WI38 (cell line): ENCODE results near the gene B3GNT5.

ENCODE experiments used
- H3K4me3 ChIP-seq: 2 replicates; pipeline ENCODE4 v1.5.1; 2011; ENCODE audit warnings: low read depth, mild to moderate bottlenecking, control low read depth, low read length
- CTCF ChIP-seq: IDR thresholded peaks from 2 replicates; pipeline ENCODE4 v1.5.1; 2012; ENCODE audit warnings: low read depth, mild to moderate bottlenecking, control low read depth, low read length

The B3GNT5 gene

DNA sequence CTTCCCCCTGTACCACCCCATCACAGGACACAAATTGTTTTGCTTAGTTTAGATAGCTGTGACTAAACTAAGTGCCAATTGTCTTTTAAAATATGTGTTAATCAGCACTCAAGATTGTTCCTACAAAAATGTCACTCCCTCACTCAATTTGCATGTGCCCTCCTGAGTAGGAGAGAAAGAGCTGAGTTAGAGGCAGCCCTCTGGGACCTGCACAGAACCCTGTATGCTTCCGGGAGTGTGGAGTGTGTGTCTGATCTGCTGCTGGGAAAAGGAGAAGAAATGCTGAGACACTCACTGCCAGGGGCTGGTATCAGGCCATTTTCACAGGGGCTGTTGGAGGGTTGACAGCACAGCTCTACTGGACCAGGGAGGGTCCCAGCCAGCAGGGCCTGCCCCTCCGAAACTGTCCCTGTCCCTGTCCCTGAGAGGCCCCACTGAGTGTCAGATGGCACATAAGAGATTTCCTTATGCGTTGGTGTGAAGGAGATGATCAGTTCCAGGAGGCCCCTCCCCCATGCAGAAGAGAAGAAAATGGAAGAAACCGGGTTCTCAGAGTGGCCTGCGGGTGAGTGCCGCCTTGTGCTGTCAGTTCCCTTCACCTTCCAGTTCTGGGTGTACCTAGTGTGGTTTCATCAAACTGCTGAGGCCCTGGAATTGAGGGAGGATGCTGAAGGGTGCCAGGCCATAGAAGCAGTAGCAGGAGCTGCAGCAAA, 3.9 kb upstream of the B3GNT5 start:
- no peak overlapping the region for H3K4me3 ChIP-seq
- TF ChIP-seq CTCF, result no peak

DNA sequence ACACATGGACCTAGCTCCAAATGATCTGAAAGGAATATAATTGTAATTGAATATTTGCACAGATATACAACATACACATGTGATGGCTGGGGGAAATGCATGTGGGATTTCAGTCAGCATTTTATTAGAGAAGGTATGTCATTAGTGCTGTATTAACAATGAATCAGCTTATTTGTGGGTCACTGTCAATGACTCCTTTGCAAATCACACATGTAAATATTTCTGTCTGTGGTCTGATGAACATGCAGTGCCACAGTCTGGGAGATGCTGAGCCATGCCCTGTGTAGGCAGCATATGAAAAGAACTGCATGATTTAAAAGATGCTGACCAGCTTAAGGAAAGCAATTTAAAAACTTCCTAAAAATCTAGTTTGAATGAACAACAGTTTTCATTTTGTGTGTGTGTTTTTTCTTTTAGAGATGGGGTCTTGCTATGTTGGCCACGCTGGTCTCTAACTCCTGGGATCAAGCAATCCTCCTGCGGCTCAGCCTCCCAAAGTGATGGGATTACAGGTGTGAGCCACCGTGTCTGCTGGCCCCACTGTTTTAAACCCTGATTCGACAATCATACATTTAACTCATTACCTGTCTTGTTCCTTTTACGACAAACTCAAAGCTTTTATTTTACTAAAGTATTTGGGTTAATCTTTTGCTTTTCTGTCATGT, 803 bp upstream of the B3GNT5 start:
- H3K4me3 ChIP-seq, result no peak overlapping the region
- TF ChIP-seq CTCF, result no peak

DNA sequence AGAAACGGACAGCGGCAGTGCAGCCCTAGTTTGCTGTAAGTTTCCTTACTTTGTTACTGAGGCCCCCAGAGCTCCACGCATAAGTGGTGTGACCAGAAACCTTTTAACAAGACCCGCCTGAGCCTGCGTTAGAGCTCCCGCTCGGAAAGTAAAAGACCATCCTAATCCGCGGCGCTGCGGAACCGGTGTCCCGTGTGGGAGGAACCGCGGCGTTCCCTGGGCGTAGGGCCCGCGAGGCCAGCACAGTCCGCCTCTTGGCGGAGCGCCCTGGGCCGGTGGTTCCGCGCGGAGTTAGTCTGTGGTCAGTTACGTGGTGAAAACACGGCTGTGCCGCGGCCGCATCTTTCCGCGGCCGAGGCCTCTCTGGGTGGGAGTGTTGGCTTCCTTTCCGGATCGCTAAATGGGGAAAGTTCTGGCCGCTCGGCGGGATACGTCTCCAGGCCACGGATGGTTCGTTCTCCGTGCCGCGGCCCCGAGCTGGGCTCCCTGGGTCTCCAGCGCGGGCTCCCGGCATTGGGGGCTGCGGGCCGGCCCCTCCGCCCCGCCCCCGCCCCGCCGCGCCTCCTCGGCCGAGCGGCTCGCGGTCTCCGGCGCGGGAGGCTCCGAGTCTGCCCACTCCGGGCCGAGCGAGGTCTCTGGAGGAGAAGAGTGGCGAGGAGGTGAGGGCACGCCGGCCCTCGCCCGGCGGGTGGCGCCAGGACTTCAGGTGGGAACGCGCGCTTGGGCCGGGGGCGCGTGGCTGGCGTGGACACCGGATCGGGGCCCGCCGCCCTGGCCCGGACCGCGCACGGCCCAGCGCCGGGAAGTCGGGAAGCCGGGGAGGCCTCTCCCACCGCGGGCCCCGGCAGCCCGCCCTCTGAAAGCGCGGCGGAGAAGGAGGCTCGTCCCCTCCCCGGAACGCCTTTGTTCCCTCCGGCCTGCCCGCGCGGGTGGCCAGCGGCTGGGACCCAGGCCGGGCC, 754 bp downstream of the B3GNT5 start:
- H3K4me3 ChIP-seq, result peak overlapping the region; percentile 59
- no peak for TF ChIP-seq CTCF

DNA sequence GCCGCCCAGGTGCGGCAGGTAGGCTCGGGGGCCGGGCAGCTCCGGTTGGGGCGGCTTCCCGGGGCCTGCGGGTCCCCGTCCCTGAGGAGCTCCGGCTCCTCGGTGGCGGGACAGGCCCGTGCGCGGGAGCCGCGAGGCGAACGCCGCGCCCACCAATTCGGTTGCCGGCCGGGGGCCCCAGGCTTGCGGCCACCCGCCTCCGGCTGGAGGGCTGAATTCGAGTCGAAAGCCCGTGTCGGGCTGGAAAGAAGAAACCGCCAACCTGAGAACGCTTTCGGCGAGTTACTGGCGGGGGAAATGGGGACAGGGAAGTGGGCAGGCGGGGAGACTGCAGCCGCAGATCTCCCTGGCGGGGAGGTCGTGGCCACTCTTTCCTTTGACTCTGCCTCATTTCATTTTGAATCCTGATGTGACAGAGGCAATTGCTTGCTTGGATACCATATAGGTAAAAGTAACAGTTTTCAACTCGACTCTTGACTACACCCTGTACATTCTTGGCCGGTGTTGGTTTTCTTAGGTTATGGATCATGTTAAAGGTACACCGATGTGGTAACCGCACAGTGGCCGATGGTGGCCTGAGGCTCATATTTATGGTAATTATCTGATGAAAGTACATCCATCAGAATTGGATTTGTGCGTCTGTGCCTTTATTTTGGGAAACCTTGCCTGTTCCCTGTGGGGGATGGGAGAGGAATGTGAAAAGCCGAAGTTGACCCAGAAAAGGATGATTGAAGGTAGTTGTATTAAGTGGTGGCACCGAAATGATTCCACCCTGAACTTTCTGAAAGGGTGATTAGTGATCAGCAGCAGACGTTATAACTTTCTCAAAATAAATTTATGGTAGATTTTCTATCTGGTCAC, 1.7 kb downstream of the B3GNT5 start:
- TF ChIP-seq CTCF, result no peak
- H3K4me3 ChIP-seq, result peak overlapping the region; percentile 59; the same call in 1 of the 2 replicates

- no peak overlapping the region for H3K4me3 ChIP-seq
- TF ChIP-seq CTCF, result no peak
Observed at GRCh38 chr3:183255348-183255730, 2.3 kb downstream of the B3GNT5 start.

GRCh38 chr3:183259087-183259486, 6.0 kb downstream of the B3GNT5 start:
- TF ChIP-seq CTCF, result no peak

More at GRCh38 chr3:183259087-183259486, 6.0 kb downstream of the B3GNT5 start:
- no peak overlapping the region for H3K4me3 ChIP-seq
